GM19395 (cell line): ENCODE measurements around the gene PIK3CA.
"Not testable (repeated sequence)": the region's sequence is repeated elsewhere in the genome, so short reads cannot be mapped to it uniquely, and the experiment has no call there.

ENCODE experiments used
- ATAC-seq: cut with Tn5 transposase; IDR thresholded peaks from one replicate; pipeline ENCODE4 v1.9.1; 2021; ENCODE audit warnings: mild to moderate bottlenecking, moderate library complexity; ENCODE audit not compliant: unreplicated experiment

Gene PIK3CA

DNA sequence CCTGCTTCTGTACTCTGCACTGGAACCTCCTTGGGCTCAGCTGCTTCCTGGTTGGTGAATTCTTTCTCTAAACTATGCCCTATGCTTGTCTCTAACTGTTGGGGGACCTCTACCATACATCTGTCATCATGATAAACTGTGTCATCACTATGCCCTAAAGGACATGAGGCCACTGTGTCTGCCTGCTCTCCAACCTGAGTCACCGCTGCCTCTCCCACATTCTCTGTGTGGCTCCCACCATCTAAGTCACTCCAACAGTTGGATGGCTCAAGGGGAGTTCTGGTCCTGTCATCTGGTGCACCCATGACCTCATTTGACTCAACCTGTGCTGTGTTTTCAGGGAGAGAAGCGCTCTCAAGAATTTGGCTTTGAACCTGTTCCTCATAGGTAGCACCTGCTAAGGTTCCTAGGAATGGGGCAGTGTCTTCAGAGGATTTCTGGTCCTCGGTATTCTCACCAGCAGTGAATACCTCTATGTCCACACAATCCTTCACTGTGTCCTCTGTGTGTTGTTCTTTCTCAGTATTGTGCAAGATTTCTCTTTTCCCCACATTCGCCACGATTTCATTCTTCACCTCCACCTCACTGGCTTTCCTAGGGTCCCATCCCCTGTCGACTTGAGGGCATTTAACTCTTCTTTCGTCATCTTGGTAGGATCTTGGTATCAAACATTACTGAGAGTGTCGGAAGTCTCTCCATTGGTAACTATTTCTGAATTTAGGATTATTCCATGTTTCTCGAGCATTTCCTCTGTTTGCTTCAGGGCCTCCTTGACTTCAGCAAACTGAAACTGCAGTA, 112.0 kb downstream of the PIK3CA start:
- not testable (repeated sequence) for ATAC-seq

DNA sequence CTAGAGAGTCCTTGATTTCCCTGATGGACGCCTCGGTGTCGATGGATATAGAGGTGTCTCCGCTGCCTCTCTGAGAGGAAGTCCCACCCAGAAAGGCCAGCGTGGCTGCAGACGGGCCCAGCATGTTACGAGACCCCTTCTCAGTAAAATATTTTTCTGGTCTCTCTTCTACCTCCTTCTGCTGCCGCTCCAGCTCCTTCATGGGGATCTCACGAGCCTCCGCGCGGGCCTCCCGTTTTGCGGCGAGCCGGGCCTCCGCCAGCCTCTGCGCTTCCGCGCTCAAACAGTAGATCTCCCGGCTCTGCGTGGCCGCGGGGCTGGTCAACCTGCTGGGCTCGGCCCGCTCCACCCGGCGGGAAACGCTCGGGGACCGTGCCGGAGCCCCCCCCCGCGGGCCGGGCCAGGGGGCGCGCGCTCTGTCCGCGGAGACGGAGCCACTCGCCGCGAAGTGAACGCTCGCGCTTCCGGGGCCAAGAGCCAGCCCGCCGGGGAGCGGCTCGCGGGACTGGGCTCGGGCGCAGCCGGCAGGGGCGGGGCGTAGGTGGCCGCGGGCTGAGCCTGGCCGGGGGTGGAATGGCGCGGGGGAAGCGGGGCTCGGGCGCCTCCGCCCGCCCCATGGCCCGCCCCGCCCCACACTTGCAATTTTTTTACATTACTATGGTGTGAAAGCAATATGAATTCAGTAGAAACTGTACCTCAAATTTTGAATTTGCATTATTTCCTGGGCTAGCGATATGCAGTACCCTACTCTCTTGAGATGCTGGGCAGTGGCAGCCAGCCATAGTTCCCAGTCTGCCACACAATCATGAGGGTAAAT, 113.0 kb downstream of the PIK3CA start:
- ATAC-seq = peak; percentile 86

DNA sequence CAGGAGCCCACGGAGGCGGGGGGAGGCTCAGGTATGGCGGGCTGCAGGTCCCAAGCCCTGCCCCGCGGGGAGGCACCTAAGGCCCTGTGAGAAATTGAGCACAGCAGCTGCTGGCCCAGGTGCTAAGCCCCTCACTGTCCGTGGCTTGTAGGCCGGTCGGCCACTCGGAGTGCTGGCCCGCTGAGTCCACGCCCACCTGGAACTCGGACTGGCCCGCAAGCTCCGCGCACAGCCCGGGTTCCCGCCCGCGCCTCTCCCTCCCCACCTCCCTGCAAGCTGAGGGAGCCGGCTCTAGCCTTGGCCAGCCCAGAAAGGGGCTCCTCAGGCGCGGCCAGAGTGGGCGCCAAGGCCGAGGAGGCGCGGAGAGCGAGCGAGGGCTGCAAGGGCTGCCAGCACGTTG, 115.0 kb downstream of the PIK3CA start:
- no peak for ATAC-seq

DNA sequence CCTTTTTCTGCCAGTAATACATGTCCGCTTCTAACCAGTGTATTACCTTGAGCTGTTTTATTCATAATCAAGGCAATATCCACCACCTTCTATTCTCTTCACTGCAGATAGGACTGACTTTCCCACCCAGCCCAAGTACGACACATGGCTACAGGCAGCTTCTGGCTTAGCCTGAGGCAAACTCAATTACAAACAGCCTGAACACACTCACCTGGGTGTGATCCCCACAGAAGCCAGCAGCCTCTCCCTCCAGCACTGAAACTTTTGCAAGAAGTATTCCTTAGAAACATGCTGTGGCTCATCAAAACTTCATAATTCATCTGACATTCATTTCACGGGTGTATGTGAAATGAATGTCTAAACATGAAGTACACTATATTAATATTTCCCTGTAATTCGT, 116.3 kb downstream of the PIK3CA start:
- ATAC-seq = no peak

DNA sequence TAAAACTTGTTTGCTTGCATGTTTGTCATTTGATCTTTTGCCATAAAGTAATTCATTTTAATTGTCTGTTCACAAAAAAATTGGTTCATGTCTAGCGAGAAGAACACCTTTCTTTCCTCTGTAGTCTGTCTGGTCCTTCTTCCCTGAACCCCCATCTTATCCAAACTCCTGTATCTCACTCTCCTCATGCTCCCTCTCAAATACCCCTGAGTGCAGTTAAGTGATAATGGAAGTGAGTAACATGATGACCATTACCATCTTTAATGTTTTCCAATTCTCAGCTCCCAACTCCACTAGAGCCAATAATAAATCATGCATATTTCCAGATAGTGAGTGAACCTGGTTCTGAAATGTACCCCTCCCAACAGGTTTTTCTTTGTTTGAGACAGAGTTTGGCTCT, 116.9 kb downstream of the PIK3CA start:
- ATAC-seq = no peak

DNA sequence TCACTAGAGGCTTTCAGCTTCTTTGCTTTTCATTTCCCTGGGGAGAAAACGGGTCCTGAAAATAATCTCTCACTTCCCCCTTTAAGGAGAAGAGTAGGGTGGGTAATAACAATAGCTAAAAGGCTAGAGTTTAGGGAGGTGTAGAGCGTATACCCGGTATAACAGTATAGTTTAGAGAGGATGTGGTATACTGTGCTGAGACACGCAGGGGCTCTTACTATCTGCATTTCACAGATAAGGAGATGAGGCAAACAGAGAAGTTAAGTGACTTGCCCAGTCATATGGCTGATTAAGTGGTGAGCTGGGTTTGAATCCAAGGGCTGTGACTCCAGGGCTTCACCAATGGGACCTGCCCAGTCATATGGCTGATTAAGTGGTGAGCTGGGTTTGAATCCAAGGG, 117.7 kb downstream of the PIK3CA start:
- ATAC-seq = peak; percentile 52

DNA sequence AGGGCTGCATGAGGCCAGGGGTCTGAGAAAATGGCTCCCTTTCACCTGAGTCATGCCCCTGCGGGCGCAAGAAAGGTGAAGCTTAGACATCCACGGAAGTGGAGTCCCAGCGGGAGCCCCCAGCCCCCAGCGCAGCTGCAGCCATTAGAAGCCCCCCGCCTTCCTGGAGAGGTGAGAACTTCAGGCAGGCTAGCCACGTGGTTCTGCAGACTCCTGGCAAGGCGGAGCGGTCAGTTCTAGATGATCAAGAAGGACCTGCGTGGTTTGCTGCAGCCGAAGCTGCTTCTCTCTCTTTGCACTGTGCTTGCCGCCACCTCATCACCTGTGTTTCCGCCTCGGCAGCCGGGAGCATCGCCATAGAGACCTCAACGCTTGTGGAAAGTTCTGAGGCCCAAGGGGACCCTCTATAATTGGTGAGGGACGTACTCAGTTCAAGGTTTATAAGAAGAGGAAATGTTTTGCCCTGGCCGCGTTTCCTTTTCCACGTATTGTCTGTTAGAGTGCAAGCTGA, 118.6 kb downstream of the PIK3CA start:
- ATAC-seq = no peak

DNA sequence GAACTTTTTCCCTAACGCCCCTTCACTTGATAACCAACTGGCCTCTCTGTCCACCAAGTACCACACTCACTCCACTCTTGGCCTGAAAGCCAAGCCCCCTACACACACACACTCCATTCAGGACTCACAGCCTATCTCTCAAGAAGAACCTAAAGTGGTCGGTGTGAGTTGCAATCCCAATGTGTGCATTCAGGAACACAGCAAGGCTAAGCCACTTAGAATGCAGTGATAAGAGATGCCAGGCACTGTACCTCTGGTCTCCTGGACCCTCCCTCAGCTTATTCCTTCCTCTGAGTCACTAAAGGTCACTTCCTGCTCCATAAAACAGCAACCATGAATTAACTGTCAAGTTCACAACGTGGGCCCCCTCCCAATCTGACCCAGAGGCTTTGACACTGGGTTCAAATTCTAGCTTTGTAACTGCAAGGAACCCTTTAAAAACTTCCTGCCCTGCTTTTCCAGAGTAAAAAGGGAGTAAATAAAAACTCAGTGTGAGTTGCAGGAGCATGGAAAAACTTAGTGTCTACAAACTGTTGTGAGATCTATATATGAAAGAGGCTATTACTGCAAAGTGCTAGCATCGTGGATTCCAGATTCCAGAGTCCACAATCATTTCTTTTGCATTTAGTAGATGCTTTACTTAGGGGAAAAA, 120.4 kb downstream of the PIK3CA start:
- no peak for ATAC-seq

DNA sequence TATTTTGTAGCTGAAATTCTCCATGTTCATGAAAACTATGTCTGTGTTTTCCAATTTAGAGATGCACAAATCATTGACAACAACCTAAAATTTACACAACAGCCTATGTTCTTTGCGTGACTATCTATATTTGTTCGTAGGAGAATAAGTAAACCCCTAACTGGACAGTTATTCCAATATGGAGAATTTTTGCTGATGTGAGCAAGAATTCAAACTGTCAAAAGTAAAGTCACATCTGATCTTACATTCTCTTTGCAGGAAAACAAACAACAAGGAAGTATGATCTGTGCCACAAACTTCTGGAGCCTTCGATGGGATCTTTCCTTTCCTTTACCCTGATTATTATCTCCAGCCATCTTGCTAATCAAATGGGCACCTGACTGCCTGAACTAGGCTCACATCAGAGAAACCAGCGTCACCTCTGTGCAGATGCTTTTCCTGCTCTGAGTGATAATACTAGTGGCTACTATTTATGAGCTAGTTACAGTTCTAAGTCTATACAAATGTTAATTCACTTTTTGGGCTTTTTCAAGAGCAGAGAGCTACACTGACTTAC, 121.1 kb downstream of the PIK3CA start:
- no peak for ATAC-seq

DNA sequence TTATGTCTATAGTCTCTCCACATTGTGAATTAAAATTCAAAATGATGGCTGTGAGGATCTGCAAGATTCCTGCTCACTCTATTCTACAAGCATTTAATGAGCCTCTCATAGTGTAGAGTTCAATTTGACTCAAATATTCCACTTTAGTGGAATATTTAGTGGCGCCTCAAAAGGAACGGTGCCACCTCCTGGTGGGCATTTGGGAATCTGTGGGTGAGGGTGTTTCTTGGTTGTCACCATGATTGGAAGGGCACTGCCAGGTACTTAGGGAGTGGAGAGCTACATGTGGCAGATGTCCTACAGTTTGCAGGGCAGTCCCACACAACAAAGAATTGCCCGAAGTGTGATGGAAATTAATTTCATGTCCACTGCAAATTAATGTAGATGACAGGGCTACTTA, 124.2 kb downstream of the PIK3CA start:
- no peak for ATAC-seq

DNA sequence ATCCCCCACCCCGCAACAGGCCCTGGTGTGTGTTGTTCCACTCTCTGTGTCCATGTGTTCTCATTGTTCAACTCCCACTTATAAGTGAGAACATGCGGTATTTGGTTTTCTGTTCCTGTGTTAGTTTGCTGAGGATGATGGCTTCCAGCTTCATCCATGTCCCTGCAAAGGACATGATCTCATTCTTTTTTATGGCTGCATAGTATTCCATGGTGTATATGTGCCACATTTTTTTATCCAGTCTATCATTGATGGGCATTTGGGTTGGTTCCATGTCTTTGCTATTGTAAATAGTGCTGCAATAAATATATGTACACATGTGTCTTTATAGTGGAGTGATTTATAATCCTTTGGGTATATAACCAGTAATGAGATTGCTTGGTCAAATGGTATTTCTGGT, 126.3 kb downstream of the PIK3CA start:
- ATAC-seq = not testable (repeated sequence)

DNA sequence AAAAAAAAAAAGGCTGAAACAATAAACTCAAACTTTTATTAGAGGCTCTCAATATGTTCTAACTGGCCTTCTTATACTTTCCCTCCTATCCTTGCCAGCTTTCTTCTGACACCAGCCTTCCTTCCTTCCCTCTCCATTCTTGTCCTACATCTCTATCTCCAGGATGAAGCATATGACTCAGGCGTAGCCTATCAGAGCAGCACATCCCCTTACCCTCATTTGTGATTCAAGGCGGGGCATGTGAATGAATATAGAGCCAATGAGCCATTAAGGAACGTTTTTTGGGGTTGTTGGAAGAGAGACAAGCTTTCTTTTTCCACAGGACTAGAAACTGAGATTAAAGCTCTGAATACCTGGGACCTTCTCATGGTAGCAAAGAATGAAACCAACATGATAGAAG, 127.8 kb downstream of the PIK3CA start:
- no peak for ATAC-seq

DNA sequence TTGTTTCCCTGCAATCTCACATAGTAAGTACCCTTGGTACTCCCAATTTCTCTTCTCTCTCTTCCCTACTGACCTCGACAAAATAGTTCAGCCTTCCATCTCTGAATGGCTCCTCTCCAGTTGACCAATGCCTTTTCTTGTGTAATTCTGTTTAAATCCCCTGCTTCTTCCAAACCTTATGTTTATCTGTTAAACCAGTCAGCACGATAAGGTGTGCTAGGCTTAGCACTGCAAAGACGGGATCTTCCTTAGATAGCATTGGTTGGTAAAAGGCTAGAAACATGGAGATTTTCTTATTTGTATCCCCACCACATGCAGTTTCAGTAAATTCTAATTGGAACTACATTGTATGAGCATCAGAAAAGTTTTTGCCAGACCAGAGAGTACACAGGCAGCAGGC, 128.6 kb downstream of the PIK3CA start:
- ATAC-seq = no peak

DNA sequence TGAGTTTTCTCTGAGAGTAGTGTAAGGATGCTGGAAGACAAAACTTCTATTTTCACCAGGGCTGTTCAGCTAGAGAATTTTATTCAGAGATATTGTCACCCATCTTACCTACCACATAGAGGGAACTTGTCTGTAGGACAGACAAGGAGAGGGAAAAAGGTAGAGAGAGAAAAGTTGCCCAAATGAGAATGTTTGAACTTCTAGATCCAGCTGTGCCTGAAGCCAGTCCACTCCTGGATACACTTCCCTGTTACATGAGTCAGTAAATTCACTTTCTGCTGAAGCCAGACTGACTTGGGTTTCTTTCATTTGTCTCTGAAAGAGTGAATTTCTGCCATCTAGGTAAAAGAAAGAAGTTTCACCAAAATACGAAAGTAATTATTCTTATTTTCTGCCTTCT, 130.0 kb downstream of the PIK3CA start:
- ATAC-seq = no peak

DNA sequence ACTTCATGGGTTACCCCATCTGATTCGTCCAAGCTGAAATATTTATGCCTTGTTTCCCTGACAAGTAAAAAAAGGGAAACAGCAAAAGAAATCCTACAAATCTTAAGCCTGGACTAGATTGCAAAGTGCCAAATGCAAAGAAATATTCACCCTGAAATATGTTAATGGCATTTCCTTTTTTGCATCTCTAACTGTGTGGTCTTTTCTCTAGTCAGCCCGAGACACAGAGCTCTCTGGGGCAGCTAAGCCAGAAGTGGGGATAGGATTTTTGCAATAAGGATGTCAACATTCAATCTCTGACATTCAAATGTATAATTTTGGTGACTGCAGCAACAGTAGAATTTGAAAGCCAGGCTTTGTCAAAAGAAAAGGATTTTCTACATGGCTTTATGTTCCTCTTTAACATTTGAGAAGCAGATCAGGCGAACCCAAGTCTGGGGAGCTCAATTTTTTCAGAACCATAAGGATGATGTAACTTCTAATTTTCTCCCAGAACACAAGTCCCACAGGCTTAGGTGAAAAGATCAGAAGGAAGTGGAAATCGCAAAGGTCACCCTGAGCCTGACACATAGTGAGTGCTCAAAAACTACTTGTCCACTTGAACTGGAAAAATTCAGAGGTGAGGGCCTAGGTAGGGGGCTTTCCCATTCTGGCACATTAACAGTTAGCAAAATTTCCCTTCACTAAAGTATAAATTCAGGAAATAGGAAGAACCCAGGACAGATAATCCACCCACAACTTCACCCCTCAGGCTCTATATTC, 131.0 kb downstream of the PIK3CA start:
- ATAC-seq = no peak

DNA sequence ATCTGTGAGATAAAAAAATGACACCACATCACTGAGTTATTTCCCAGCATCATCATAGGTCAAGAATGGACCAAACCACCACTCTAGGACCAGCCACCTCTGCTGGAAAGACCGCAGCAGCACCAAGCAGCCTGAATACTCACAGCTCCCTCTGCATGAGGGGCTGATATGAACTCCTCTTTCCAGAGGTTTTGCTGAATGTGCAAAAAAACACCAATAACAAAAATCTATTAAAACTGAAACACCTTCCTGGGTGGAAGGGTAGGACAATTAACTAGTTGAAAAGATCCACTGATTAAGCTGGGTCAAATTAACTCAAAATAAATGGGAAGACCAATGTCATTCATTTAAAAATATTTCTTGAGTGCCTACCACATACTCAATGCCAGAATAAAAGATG, 131.7 kb downstream of the PIK3CA start:
- no peak for ATAC-seq

DNA sequence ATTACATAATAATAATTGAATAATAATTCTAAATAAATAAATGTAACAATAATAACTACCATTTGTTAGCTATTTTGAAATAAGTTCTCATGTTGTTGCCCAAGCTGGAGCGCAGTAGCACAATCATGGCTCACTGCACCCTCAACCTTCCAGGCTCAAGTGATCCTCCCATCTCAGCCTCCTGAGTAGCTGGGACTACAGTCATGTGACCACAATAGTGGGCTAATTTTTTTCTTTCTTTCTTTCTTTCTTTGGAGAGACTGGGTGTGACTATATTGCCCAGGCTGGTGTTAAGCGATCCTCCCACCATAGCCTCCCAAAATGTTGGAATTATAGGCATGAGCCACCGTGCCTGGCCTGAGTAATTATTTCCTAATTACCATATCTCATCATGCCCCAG, 133.7 kb downstream of the PIK3CA start:
- ATAC-seq = no peak

DNA sequence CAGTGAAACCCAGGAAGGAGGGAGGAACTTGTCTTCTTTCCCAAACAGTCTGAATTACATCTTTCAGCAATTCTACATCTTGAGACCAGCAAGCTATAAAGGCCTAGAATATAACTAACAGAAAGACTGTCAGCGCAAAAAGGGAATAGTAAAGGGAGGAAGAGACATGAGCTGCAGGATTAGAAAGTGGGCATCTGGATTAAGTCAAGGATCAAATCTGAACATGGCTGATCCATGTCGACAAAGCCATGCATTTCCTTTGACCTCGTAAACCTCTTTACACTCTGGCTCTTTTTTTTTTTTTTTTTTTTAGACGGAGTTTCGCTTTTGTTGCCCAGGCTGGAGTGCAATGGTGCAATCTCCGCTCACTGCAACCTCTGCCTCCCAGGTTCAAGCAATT, 138.2 kb downstream of the PIK3CA start:
- ATAC-seq = no peak

DNA sequence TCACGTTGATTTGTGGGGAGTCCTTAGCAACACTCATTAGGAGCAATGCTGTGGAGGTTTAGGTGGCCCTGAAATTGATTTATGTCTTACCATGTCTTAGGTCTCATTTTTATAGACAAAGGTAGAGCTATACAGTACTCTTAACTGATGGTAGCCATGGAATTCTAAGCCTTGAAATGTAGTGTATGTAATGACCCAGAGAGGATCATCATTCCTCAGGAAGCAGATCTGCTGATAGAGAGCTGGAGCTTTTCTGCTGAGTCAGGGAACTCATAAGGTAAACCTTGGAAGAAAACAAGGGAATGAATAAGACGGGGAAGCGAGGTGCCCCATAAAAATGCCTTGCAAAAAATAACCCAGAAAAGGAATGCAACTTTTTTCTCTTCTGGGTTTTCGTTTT, 140.7 kb downstream of the PIK3CA start:
- ATAC-seq = no peak

DNA sequence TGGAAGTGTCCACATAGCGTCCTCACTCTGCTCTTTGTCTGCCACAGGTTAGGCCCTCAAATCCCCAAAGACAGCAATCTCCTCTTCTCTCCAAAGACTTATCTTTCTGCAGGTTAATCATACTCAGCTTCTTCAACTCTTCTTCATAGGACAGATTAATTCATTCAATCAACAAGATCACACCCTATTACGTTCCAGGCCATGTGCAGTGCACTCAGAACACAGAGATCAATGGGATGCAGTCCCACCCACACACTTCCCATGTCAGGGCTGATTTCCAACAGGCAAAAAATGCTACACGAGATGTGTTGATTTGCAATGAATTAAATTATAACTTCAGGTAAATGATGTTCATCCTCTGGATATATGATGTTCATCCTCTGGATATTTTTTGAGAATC, 141.1 kb downstream of the PIK3CA start:
- ATAC-seq = no peak
